Lung (tissue), 12 donors: ENCODE data around the gene ZNF276. TPM values are rescaled to one million over a fixed set of nuclear protein-coding genes. Genes with fewer than 3 reads are reported as not detected.

ENCODE experiments used
- ATAC-seq: fragments of 200-7000 bp; cut with Tn5 transposase; one replicate; pipeline ENCODE4 v1.9.1; 2020; ENCODE audit warnings: moderate number of reproducible peaks; ENCODE audit not compliant: insufficient read depth, low FRiP score
- DNase-seq, 3 donors: peaks; one replicate each; pipeline ENCODE4 v3.0.0-alpha.2; 2013 to 2017
- H3K27ac ChIP-seq, 2 donors: one replicate each; pipeline ENCODE4 v1.5.1; 2013; ENCODE audit warnings: mild to moderate bottlenecking in 2 of 2, moderate library complexity in 2 of 2, control low read depth in 1 of 2, inconsistent platforms in 1 of 2, low read depth in 1 of 2, low read length in 1 of 2
- H3K27me3 ChIP-seq, 3 donors: one replicate each; pipeline ENCODE4 v1.5.1; 2013; ENCODE audit warnings: low read length in 2 of 3; ENCODE audit not compliant: control insufficient read depth in 3 of 3, insufficient read depth in 3 of 3
- H3K36me3 ChIP-seq, 4 donors: one replicate each; pipeline ENCODE4 v1.5.1; 2013; ENCODE audit warnings: low read length in 4 of 4, mild to moderate bottlenecking in 1 of 4, moderate library complexity in 1 of 4; ENCODE audit not compliant: control insufficient read depth in 4 of 4, insufficient read depth in 4 of 4
- H3K4me1 ChIP-seq, 5 donors: one replicate each; pipeline ENCODE4 v1.5.1; 2013; ENCODE audit warnings: low read length in 5 of 5, mild to moderate bottlenecking in 2 of 5, moderate library complexity in 1 of 5; ENCODE audit not compliant: control insufficient read depth in 5 of 5, insufficient read depth in 5 of 5
- H3K4me3 ChIP-seq: one replicate; pipeline ENCODE4 v1.5.1; 2013; ENCODE audit warnings: mild to moderate bottlenecking, control low read depth, moderate library complexity
- H3K9ac ChIP-seq, 2 donors: one replicate each; pipeline ENCODE4 v1.5.1; 2013; ENCODE audit warnings: low read length in 2 of 2, control low read depth in 1 of 2; ENCODE audit not compliant: insufficient read depth in 1 of 2
- H3K9me3 ChIP-seq, 4 donors: one replicate each; pipeline ENCODE4 v1.5.1; 2013; ENCODE audit warnings: low read length in 3 of 4, mild to moderate bottlenecking in 1 of 4, moderate library complexity in 1 of 4; ENCODE audit not compliant: control insufficient read depth in 4 of 4, insufficient read depth in 3 of 4
- CTCF ChIP-seq: IDR thresholded peaks from 2 replicates; pipeline ENCODE4 v1.5.1; 2012; ENCODE audit warnings: mild to moderate bottlenecking; ENCODE audit errors: control extremely low read depth, extremely low read depth
- WGBS, 2 donors: extraction: QIAGEN DNeasy Blood & Tissue Kit; methylation state at CpG; one replicate each; pipeline ENCODE4 v1.1.7; 2013; 5-methylcytosine and 5-hydroxymethylcytosine counted together
- polyA plus RNA-seq, 2 donors: library from polyadenylated mRNA; stranded (reverse); fragments of 200-250 nt; gene quantifications; one replicate each; pipeline ENCODE4 v1.2.1, GENCODE V29; 2013
- total RNA-seq, 2 donors: library from RNA; depleted of rRNA in 1 of 2; stranded (reverse); fragments of >200 nt in 1 of 2; gene quantifications; one replicate each; pipeline ENCODE4 v1.2.1, GENCODE V29; 2014 to 2021
- donor health status: control.
- donor health status: control.
- donor health status: Bipolar disorder and iron deficiency.
- donor health status: healthy.
- donor health status: DM: yes; HTN: yes; CAD: no.

Gene ZNF276
- total and polyA plus RNA-seq, 4 donors, result 21.8 to 34.9 (median 25.0) TPM

GRCh38 chr16:89746043-89746442, 24.7 kb downstream of the ZNF276 start:
- no peak for ATAC-seq
- no peaks in the 10 kb centered on the region for H3K9me3 ChIP-seq
- TF ChIP-seq CTCF, result no peak
- WGBS, 2 donors, result 89 to 97% methylated on average over 14 to 15 of the region's 15 CpGs
- no peak for DNase-seq
- no peak overlapping the region for H3K27ac ChIP-seq
- H3K4me1 ChIP-seq, result peaks cover 0 to 2% (median 0%) of the 10 kb centered on the region in 5 donors
- H3K4me3 ChIP-seq, result no peak overlapping the region
- H3K36me3 ChIP-seq, result peaks cover 0 to 23% (median 15%) of the 10 kb centered on the region in 4 donors
- no peaks in the 10 kb centered on the region for H3K27me3 ChIP-seq
- no peak overlapping the region for H3K9ac ChIP-seq

GRCh38 chr16:89748076-89748475, 26.7 kb downstream of the ZNF276 start:
- ATAC-seq, result no peak
- Histone ChIP-seq H3K27ac (no peak overlapping the region), H3K36me3 (peaks cover 0 to 22% (median 10%) of the 10 kb centered on the region in 4 donors), H3K9ac (no peak overlapping the region), H3K9me3 (no peaks in the 10 kb centered on the region), H3K4me3 (no peak overlapping the region), H3K4me1 (peaks cover 0 to 2% (median 0%) of the 10 kb centered on the region in 5 donors), H3K27me3 (no peaks in the 10 kb centered on the region)
- no peak for DNase-seq
- WGBS, 2 donors, result 97 to 99% methylated on average over 9 of the region's 9 CpGs
- no peak for TF ChIP-seq CTCF

GRCh38 chr16:89748921-89749320, 27.6 kb downstream of the ZNF276 start:
- H3K27ac ChIP-seq, result no peak overlapping the region
- H3K36me3 ChIP-seq, result peaks cover 0 to 22% (median 10%) of the 10 kb centered on the region in 4 donors
- H3K27me3 ChIP-seq, result no peaks in the 10 kb centered on the region
- DNase-seq, result no peak
- TF ChIP-seq CTCF, result no peak
- no peak for ATAC-seq
- no peak overlapping the region for H3K4me3 ChIP-seq
- WGBS, 2 donors, result 89 to 94% methylated on average over 11 of the region's 11 CpGs
- H3K9me3 ChIP-seq, result no peaks in the 10 kb centered on the region
- peaks cover 0 to 2% (median 0%) of the 10 kb centered on the region in 5 donors for H3K4me1 ChIP-seq
- no peak overlapping the region for H3K9ac ChIP-seq

- Histone ChIP-seq H3K27me3 (no peaks in the 10 kb centered on the region), H3K9me3 (no peaks in the 10 kb centered on the region), H3K9ac (no peak overlapping the region), H3K4me3 (no peak overlapping the region), H3K36me3 (peaks cover 0 to 18% (median 10%) of the 10 kb centered on the region in 4 donors), H3K4me1 (peaks cover 0 to 2% (median 0%) of the 10 kb centered on the region in 5 donors), H3K27ac (no peak overlapping the region)
- 34 to 57% methylated on average over 10 of the region's 10 CpGs for WGBS, 2 donors
- ATAC-seq, result no peak
- TF ChIP-seq CTCF, result no peak
- DNase-seq, result no peak
Measured at GRCh38 chr16:89749637-89750036, 28.3 kb downstream of the ZNF276 start.
